ENCODE data around the gene RIMS4. TPM values are rescaled to one million over a fixed set of nuclear protein-coding genes. Genes with fewer than 3 reads are reported as not detected.

Gene RIMS4
- total and polyA plus RNA-seq, 10 of the 15 experiments (the other 5 are each of a cell fraction or from before 2014, with no cell fraction given) = under 0.01 to 0.07 (median 0.05) TPM; not detected in 5

DNA sequence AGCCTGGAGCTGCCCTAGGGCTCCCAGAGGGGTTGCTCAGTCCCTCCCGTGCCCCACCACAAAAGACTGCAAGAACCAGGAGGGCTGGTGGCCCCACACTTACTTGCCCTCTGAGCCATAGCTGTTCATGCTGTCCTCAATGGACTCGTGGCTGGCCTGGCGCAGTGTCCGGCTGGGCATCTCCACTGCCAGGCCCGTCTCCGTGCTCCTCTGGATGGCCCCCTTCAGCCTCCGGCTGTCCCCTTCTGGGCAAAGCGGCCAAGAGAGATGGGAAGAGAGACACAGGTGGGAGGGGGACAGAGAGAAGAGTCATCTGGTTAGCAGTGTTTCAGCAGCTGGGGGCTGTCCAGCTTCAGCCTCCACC, 39.2 kb downstream of the RIMS4 start:
- POLR2A ChIA-PET = interaction anchor here (0.5 kb wide), 1 partner anchor 42 kb away, joined by 4 read pairs; no protein-coding TSS in a partner anchor
- intact Hi-C loops (cut with micrococcal nuclease; ENCODE audit: unreplicated experiment) (no loop called here), in situ Hi-C loops (cut with MboI) (no loop called here)
- CTCF ChIA-PET = interaction anchor here (1.3 kb wide), 1 partner anchor 88 kb away, joined by 4 read pairs; no protein-coding TSS in a partner anchor
- RAD21 ChIA-PET (ENCODE audit: unreplicated experiment) = no interaction called here
- TF ChIP-seq ATF7 (IDR thresholded peaks at IDR 0.05; ENCODE audit: low read depth) = no peak
- TF ChIP-seq ZNF622 (IDR thresholded peaks at IDR 0.05) = no peak
- BruUV-seq (replicated peaks) = no TSS peak
- no peaks in the 10 kb centered on the region for H3K36me3 ChIP-seq (ENCODE audit: control insufficient read depth in 2 of 2, insufficient read depth in 2 of 2, low read length in 1 of 2)
- H3K9me3 ChIP-seq (replicated peaks; ENCODE audit: control insufficient read depth, insufficient read depth, low read length) = no peaks in the 10 kb centered on the region
- H4K20me1 ChIP-seq (ENCODE audit: control insufficient read depth, insufficient read depth) = no peaks in the 10 kb centered on the region
- no peak overlapping the region for H3K4me3 ChIP-seq
- H3K9ac ChIP-seq (ENCODE audit: control insufficient read depth, insufficient read depth, low read length) = no peak overlapping the region
- no peak for DNase-seq (ENCODE audit: low read depth, low spot score)
- 57% methylated on average over 7 of the region's 8 CpGs for WGBS (ENCODE audit: insufficient coverage, insufficient replicate concordance, low lambda C conversion rate, missing lambda C conversion rate)
- H3K4me2 ChIP-seq (ENCODE audit: control insufficient read depth, insufficient read depth) = no peak overlapping the region
- SMC1A ChIA-PET (ENCODE audit: uncharacterized antibody, unreplicated experiment) = no interaction called here
- H3K27ac ChIP-seq (ENCODE audit: control insufficient read depth, insufficient read depth) = no peak overlapping the region
- no peaks in the 10 kb centered on the region for H3K79me2 ChIP-seq (ENCODE audit: control insufficient read depth, insufficient read depth, low read length)
- peaks cover 0 to 1% of the 10 kb centered on the region in 2 experiments; a peak in 1 of 4 replicates for H3K27me3 ChIP-seq (replicated peaks in 1 of 2; ENCODE audit: control insufficient read depth in 2 of 2, insufficient read depth in 2 of 2, low read length in 1 of 2)
- ATAC-seq = no peak
- H2AFZ ChIP-seq (ENCODE audit: control insufficient read depth, low read depth, low read length) = no peak overlapping the region
- no peaks in the 10 kb centered on the region; the same call in 1 of the 2 replicates for H3K4me1 ChIP-seq (ENCODE audit: control insufficient read depth, insufficient read depth, low read length)
- no peak for FAIRE-seq

DNA sequence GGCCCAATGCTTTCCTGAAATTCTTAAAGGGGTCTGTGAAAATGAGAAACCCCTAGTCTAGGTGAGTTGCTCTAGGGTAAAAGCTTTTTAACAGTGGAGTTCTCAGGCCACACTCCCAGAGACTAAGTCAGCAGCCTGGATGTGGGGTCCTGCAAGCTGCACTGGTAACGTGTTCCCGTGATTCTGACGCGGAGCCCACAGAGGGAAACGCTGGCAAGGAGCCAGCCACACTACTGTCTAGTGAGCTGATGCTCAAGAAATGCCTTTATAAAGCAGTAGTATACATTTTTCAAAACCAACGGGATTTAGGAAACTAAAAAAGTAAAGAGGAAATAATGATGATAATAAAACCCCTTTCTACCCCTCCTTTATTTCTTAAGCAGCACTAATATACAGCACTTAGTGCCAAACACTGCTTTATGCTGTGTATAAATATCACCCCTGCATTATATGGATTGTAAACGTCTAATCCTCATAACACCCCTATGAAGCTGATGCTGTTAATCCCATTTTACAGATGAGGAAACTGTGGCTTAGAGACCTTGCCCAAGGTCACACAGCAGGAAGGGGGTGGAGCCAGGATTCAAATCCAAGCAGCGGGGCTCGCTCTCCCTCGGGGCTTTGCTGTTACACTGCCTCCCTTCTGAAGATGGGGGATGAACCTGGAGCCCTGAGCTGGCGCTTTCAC, 39.7 kb downstream of the RIMS4 start:
- peaks cover 0 to 1% of the 10 kb centered on the region in 2 experiments; a peak in 1 of 4 replicates for H3K27me3 ChIP-seq (replicated peaks in 1 of 2; ENCODE audit: control insufficient read depth in 2 of 2, insufficient read depth in 2 of 2, low read length in 1 of 2)
- no peak overlapping the region for H3K9ac ChIP-seq (ENCODE audit: control insufficient read depth, insufficient read depth, low read length)
- in situ Hi-C loops (cut with MboI) = no loop called here
- no peaks in the 10 kb centered on the region for H3K79me2 ChIP-seq (ENCODE audit: control insufficient read depth, insufficient read depth, low read length)
- SMC1A ChIA-PET (ENCODE audit: uncharacterized antibody, unreplicated experiment) = no interaction called here
- H3K4me1 ChIP-seq (ENCODE audit: control insufficient read depth, insufficient read depth, low read length) = no peaks in the 10 kb centered on the region; the same call in 1 of the 2 replicates
- intact Hi-C loops (cut with micrococcal nuclease; ENCODE audit: unreplicated experiment) = no loop called here
- no peak overlapping the region for H3K27ac ChIP-seq (ENCODE audit: control insufficient read depth, insufficient read depth)
- H3K9me3 ChIP-seq (replicated peaks; ENCODE audit: control insufficient read depth, insufficient read depth, low read length) = no peaks in the 10 kb centered on the region
- no TSS peak for BruUV-seq (replicated peaks)
- WGBS (ENCODE audit: insufficient coverage, insufficient replicate concordance, low lambda C conversion rate, missing lambda C conversion rate) = 26% methylated on average over 11 of the region's 11 CpGs
- RAD21 ChIA-PET (ENCODE audit: unreplicated experiment) = no interaction called here
- H3K4me2 ChIP-seq (ENCODE audit: control insufficient read depth, insufficient read depth) = no peak overlapping the region
- no peak for ATAC-seq
- H2AFZ ChIP-seq (ENCODE audit: control insufficient read depth, low read depth, low read length) = no peak overlapping the region
- FAIRE-seq = no peak
- CTCF ChIA-PET = interaction anchor here (0.5 to 1.3 kb wide), 2 partner anchors 87 to 1043 kb away, joined by 3 to 4 read pairs; no protein-coding TSS in a partner anchor
- no peaks in the 10 kb centered on the region for H4K20me1 ChIP-seq (ENCODE audit: control insufficient read depth, insufficient read depth)
- no peak for DNase-seq (ENCODE audit: low read depth, low spot score)
- POLR2A ChIA-PET = interaction anchor here (0.5 kb wide), 1 partner anchor 43 kb away, joined by 4 read pairs; no protein-coding TSS in a partner anchor
- TF ChIP-seq RFX5 (IDR thresholded peaks at IDR 0.05; ENCODE audit: low read depth, low read length) (no peak), MTA2 (IDR thresholded peaks at IDR 0.05; ENCODE audit: low read depth) (no peak), ETV6 (conservative IDR thresholded peaks at IDR 0.05 in 1 of 2, IDR thresholded peaks at IDR 0.05 in 1 of 2; ENCODE audit: borderline replicate concordance in 1 of 2, low read depth in 1 of 2) (no peak), MYB (IDR thresholded peaks at IDR 0.05; ENCODE audit: borderline replicate concordance, low read depth, low read length) (no peak), ZNF207 (IDR thresholded peaks at IDR 0.05; ENCODE audit: borderline replicate concordance) (no peak), NR2C1 (IDR thresholded peaks at IDR 0.05) (no peak), HDAC6 (IDR thresholded peaks at IDR 0.05; ENCODE audit: unreplicated experiment) (no peak), YY1 (IDR thresholded peaks at IDR 0.05; ENCODE audit: low read depth, low read length) (no peak), RCOR1 (conservative IDR thresholded peaks at IDR 0.05; ENCODE audit: low read depth, low read length) (no peak), RB1 (IDR thresholded peaks at IDR 0.05; ENCODE audit: borderline replicate concordance) (no peak), EED (IDR thresholded peaks at IDR 0.05; ENCODE audit: low read depth) (no peak), SREBF1 (IDR thresholded peaks at IDR 0.05; ENCODE audit: low read length) (no peak)
- TF ChIP-seq, protein P1, sequence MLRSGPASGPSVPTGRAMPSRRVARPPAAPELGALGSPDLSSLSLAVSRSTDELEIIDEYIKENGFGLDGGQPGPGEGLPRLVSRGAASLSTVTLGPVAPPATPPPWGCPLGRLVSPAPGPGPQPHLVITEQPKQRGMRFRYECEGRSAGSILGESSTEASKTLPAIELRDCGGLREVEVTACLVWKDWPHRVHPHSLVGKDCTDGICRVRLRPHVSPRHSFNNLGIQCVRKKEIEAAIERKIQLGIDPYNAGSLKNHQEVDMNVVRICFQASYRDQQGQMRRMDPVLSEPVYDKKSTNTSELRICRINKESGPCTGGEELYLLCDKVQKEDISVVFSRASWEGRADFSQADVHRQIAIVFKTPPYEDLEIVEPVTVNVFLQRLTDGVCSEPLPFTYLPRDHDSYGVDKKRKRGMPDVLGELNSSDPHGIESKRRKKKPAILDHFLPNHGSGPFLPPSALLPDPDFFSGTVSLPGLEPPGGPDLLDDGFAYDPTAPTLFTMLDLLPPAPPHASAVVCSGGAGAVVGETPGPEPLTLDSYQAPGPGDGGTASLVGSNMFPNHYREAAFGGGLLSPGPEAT (IDR thresholded peaks at IDR 0.05; ENCODE audit: low read depth) = no peak
- H3K36me3 ChIP-seq (ENCODE audit: control insufficient read depth in 2 of 2, insufficient read depth in 2 of 2, low read length in 1 of 2) = no peaks in the 10 kb centered on the region
- H3K4me3 ChIP-seq = no peak overlapping the region
